Right renal cortex interstitium (tissue), 3 donors: ENCODE measurements around the gene BLOC1S5. TPM values are rescaled to one million over a fixed set of nuclear protein-coding genes. Genes with fewer than 3 reads are reported as not detected.
"Not testable (repeated sequence)": the region's sequence is repeated elsewhere in the genome, so short reads cannot be mapped to it uniquely, and the experiment has no call there.

ENCODE experiments used
- DNase-seq, 3 donors: peaks; one replicate each; pipeline ENCODE4 v3.0.0-alpha.2; 2013; ENCODE audit warnings: low read depth in 3 of 3, low spot score in 2 of 3
- polyA plus RNA-seq, 3 donors: library from polyadenylated mRNA; unstranded; fragments of 120-200 nt; gene quantifications; one replicate each; pipeline ENCODE4 v1.2.1, GENCODE V29; 2013; ENCODE audit not compliant: insufficient read length in 3 of 3

The BLOC1S5 gene
- polyA plus RNA-seq, 3 donors = 33.4 to 37.3 (median 35.3) TPM

GRCh38 chr6:8054276-8054675, 9.9 kb downstream of the BLOC1S5 start:
- DNase-seq = no peak

GRCh38 chr6:8047541-8048292, 16.5 kb downstream of the BLOC1S5 start:
- no peak for DNase-seq

GRCh38 chr6:8045769-8046168, 18.4 kb downstream of the BLOC1S5 start:
- not testable (repeated sequence) for DNase-seq

- no peak for DNase-seq
Observed at GRCh38 chr6:8043221-8043620, 21.0 kb downstream of the BLOC1S5 start.

GRCh38 chr6:8041913-8042583, 22.1 kb downstream of the BLOC1S5 start:
- no peak for DNase-seq

- DNase-seq = not testable (repeated sequence)
Observed at GRCh38 chr6:8034107-8034506, 30.1 kb downstream of the BLOC1S5 start.

GRCh38 chr6:8030920-8031319, 33.3 kb downstream of the BLOC1S5 start:
- DNase-seq = no peak

GRCh38 chr6:8029243-8029870, 34.8 kb downstream of the BLOC1S5 start:
- DNase-seq = no peak

GRCh38 chr6:8027965-8028651, 36.1 kb downstream of the BLOC1S5 start:
- no peak for DNase-seq

- no peak for DNase-seq
Observed at GRCh38 chr6:8026800-8027199, 37.4 kb downstream of the BLOC1S5 start.

- no peak for DNase-seq
Observed at GRCh38 chr6:8025191-8025590, 39.0 kb downstream of the BLOC1S5 start.

- DNase-seq = no peak
Observed at GRCh38 chr6:8023638-8024037, 40.6 kb downstream of the BLOC1S5 start.

- no peak for DNase-seq
Observed at GRCh38 chr6:8020083-8020482, 44.1 kb downstream of the BLOC1S5 start.

GRCh38 chr6:8017705-8018104, 46.5 kb downstream of the BLOC1S5 start:
- DNase-seq = no peak

- no peak for DNase-seq
Observed at GRCh38 chr6:8017276-8017701, 46.9 kb downstream of the BLOC1S5 start.

GRCh38 chr6:8014947-8015346, 49.2 kb downstream of the BLOC1S5 start:
- DNase-seq = no peak

GRCh38 chr6:8013763-8014162, 50.4 kb downstream of the BLOC1S5 start:
- no peak for DNase-seq

- no peak for DNase-seq
Observed at GRCh38 chr6:8006208-8006607, 58.0 kb downstream of the BLOC1S5 start.

GRCh38 chr6:8005136-8005535, 59.1 kb downstream of the BLOC1S5 start:
- no peak for DNase-seq

GRCh38 chr6:8000636-8001035, 63.6 kb downstream of the BLOC1S5 start:
- DNase-seq = no peak

- no peak for DNase-seq
Observed at GRCh38 chr6:8000188-8000596, 64.0 kb downstream of the BLOC1S5 start.
